Nucleus accumbens (tissue), 56 donors: Measurements from ENCODE around the gene CCNL1.

Source experiments
- DNase-seq, 56 donors: peaks; one replicate each; lab custom pipeline; 2025; lab: John Stamatoyannopoulos, UW

CCNL1 gene

DNA sequence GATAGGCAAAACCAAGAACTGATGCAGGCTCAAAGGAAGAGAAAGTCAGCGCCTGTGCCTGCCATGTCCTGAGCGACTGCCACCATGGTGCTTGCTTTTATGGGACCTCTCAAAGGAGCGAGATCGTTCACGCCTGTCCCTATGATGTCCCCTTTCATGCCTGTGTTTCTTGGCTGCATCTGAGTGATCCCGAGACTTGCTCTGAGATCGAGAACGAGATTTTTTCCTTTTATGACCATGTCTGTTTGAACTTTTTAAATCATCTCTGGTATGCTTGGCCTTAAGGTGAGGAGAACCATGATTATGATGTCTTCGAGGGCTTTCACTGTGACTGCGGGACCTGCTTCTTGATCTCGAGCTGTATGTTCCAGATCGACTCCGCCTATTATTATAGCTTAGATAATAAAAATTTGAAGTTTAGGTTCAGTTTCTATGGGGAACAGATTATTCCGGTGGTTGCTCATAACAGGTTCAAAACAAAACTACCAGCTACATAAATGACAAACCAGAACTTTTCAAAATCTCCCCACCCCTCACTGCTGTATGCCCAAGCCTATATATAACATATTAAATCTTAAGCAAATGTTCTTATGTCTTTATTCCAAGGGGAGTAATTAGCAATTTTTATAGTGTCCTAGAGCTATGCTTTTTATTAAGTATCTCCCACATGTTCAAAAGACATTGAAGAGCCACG, 11.6 kb downstream of the CCNL1 start:
- no peak for DNase-seq

DNA sequence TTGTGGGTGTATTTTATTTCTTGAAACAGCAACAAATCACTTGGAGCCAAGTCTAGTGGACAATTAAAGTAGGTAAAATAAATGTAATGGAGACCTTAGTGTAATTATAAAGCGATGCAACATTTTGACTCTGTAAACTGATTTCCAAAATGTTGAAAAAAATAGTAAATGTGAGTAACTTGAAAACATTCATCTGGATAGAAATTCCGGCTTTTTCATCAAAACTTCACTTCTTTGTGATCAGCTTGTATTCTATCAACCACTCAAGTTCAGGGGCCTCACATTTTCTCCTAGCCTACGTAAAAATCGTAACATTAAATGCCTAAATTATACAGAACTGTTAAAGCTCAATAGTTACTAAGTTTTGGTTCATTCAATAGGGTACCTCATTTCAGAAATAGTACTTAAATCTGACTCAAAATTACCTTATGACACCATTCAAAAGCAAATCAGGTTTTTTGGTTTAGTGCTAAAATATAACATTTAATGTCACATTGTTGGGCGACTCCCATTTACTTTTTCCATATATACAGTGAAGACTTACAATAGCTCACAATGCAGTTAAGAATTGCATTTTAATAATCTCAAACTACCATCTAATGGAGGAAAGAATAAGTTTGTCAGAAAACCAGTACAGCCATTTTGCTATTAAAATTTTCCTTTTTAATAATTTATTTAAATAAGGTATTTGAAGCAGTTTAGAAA, 12.7 kb downstream of the CCNL1 start:
- no peak for DNase-seq

DNA sequence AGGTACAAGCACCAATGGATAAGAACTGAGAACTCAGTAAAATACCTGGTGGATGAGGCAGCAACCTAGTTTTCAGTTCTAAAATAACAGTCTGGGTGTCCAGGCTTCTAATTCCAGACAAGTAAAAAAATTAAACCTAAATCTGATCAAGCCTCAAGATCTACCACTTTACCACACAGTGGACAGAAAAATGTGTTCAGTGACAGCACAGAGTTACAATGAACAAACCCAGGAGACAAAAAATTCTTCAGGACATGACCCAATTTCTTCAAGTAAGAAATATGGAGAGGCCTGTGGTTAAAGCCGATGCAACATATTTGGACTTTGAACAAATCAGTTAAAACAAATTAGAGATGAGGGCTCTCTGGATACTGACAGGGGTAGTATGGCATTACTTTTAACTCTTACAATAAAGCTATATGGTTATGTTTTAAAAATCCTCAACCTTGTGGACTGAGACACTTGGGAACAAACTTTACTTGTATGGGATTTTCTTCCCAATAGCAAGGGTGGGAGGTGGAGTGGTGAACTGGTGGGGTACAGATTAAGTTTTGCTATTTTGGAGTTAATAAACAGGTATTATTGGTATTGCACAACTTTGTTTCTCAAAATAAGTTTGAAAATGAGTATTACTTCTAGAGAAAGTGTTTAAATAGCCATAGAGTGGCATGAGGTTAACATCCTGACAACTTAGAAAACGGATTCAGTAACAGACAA, 14.2 kb downstream of the CCNL1 start:
- no peak for DNase-seq

DNA sequence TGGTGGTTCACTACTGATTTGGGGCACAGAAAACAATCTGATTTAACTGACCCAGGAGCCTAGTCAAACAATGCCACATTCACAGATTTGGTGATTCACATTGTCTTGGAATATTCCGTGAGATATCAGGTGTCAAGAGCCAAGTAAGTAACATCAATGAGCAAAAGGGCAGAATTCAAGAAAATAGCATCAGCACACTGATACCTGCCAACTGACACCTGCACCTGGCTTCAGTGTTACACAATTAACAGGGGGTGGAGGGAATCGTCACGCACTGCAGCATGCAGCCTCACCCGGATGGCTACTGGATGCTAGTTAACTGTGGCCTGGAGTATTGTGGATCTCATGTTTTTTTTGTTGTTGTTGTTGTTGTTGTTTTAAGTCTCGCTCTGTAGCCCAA, 17.6 kb downstream of the CCNL1 start:
- no peak for DNase-seq

DNA sequence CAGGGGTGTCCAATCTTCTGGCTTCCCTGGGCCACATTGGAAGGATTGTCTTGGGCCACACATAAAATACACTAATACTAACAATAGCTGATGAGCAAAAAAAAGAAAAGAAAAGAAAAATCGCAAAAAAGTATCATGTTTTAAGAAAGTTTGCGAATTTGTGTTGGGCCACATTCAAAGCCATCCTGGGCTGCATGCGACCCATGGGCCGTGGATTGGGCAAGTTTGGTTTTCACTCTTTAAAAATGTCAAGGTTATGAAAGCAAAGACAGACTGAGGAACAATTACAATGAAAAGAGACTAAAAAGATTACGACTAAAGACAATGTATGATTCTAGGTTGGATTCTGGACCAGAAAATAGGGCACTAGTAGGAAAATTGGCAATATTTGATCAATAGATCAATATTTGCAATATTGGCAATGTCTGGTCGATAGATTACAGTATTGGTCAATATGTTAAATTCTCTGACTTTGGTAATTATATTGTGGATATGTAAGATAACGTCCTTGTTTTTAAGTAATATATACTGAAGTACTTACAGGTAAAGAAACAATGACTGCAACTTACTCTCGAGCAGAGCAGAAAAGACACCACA, 19.9 kb downstream of the CCNL1 start:
- no peak for DNase-seq

DNA sequence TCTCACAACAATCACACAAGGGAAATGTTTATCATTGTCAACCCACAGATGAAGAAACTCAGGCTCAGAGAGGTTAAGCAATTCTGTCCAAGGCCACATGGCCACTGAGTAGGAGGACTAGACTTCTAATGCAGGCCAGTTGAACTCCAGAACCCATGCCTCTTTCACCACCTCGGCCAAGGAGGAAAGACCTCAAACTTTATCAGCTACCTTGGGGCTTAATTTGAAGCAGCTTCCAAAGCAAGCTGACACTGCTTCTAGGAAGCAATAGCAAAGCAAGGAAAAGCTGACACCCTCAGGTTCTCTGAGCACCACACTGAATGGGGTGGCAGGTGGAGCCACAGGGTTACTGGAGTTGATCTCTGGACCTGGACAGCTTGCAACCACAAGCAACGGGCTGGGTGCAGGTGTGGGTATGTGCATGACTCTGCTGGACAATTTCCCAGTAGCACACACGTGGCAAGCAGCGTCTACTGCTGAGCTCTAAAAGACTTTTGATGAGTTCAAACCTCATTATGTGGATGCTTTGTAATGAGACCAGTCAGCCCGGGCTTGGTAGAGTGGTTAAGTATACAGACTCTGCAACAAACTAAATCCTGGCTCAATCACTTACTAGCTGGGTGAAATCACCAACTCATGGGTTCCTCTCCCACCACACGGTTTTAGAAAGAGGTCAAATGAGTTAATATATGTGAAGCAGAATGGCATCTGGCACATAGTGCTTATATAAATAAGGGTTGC, 23.1 kb downstream of the CCNL1 start:
- DNase-seq = peak in 6 of 56 donors; percentile 13 to 42 (median 30)

DNA sequence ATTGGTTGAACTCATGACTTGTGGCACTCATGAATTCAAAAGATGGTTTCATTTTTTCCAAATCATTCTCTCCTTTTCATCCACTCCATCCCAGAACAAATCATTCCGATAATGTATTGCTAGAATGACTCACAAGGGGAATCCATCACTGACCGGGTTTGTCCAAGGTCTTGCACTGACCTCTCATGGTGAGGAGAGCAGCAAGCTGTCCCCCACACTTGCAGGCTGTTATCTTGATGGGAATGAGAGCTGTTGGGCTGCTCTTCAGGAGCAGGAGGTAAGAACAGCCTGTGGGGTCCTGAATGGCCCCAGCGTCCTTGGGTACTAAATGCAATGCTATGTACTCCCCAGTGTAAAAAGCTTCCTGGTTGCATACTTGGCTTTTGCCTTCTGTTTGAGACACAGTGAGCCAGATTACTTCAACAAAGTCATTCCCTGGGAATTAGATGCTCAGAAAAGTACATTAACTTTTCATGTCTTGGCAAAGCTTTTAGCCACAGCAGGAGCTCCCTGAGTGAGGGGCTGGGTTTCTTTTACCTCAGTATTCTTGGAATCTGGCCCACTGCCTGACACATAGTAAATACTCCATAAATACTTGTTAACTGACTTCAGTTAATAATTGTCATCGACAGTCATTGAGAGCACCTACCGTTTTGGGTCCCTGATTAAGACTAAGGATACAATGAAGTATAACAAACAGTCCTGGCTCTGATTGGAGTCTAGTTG, 24.1 kb downstream of the CCNL1 start:
- peak in 22 of 56 donors; percentile 14 to 55 (median 31) for DNase-seq

DNA sequence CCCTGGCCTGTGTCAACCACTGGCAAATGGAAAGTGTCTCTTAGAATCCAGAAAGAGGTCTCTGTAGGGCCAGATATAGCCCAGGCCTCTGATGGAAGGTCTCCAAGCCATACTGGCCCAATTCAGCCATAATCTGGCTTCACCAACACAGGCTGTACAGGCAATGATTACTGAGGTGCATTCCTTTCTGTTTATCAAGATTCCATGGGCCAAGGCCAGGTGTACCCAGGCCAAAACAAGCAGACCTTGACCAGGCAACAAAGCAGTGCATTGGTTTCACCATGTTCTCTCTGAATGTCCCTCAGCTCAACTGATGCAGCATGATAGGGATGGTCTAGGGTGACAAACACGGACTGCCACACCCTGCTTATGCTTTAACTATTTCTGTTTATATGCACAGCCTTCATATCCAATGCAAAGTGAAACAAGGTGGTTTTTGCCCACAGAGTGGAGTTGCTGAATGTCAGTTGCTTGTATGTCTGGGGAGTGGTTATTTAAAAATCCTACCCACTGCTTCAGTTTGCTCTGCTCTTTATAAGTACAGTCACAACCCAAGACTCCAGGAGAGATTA, 25.2 kb downstream of the CCNL1 start:
- DNase-seq = no peak

DNA sequence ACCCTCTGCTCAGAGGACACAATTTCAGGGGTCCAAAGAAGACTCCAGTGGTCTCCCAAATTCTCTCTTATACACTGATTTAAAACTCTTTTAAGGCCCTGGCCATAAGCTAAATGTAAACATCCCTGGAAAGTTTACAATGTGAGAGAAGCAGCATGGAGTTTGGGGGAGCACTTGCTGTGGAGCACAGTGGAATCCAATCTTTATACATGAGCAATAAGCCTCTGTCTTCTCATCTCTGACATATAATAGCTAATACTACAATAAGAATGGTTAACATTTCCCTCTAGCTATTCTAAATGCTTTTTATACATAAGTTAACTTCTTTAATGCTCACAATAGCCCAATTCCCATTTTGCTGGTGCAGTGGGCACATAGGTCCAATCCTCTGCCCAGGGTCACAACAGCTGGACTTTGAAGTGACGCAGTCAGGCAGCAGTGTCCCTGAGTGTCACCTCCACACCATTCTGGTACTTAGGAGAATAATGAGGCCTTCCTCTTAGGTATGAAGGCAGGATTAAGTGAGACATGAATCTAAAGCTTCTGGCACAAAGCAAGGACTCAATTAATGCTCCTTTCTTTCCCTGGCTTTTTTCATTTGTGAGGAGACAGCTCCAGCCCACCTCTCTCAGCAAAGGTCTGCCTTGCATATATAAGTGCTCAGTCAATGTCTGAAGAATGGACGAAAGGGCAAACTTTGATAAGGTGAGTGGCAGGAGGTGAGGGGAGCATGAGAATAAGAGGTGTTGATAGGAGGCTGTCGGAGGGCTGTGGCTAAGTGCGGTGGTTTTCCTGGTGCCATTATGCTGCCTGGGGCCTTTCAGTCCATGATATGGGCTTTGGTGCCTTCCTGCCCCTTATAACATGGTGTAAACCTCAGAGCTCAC, 26.3 kb downstream of the CCNL1 start:
- DNase-seq = no peak

DNA sequence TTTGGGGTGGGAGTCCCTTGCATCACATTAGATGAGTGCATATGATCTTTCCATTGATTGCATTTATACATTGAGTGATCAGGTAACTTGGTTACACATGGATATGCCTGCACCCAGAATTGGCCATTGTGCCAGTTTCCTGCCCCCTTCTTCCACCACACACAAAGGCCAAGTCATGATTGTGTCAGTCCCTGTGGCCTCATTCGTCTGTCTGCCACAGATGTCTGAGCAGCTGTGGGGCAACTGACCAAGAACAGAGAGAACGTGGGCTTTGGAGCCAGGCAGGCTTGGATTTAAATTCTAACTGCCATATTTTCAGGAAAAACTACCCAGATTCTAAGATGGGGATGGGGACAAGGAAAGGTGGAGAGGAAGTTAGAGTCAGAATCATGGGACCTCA, 27.0 kb downstream of the CCNL1 start:
- DNase-seq = peak in 52 of 56 donors; percentile 17 to 89 (median 70)

DNA sequence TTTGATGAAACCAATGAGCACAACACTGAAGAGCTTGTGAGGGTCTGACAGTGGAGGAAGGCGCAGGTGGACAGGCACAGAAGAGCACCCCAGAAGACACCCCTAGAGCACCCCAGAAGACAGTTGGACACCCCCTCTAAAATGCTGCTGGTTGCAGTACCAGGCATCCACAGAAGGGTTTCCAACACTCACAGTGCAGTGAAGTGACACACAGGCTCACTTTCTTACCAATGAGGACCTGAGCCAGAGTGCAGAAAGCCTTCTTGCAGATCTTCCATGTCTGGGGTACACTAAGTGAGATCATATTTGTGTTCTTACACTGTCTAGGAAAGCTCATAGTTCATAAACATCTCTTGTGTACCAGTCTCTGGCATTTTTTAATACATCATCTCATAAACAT, 27.6 kb downstream of the CCNL1 start:
- no peak for DNase-seq

DNA sequence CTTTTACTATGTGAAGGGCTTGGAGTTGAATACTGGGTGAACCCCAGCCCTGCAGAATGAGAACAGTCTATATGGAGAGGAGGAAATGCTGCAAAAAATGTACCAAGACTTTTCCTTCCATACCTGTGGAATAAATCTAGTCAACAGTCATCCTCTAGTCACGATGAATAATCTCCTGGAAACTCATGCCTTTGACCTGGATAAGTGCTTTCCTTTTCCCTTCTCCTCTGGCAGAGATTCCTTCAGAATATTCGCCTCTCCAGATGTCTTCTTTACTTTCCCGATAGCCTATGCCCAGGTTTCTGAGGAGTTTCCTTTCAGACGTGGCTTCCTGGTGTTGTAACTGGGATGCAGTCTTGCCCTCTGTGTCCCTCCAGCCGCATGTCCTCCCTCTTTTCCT, 28.1 kb downstream of the CCNL1 start:
- no peak for DNase-seq

DNA sequence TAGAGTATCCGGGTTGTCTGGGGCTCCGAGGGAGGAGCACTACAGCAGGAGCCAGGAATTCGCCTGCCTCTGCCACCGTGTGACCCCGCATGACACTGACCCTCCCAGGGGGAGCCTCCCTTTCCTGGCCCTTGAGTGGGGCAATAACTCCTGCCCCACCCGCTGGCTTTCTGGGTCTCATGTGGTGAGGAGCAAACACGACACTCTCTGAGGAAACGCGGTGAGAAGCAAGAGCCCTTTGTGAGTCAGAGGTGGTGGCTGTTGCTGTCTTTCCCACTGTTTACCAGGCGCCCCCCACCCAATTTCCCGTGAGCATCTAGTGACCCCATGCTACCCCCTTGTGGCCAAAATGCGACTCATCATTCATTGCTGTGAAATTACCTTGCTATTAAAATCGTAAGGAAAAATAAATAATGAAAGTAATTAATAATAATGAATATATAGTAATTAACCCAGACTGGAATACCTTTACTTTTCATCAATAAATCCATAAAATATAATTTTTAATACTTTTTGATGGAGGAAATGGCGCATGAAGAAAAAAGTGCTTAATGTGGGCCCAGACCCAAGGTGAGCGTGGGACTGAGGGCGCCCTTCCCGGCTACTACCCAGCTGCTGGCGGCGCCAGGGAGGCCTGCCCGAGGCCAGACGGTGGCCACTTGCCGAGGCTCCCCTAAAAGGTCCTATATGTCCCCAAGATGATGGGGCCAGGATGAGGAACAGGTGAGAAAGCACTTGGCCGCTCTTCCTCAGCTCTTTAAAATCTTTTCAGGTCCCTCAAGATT, 29.3 kb downstream of the CCNL1 start:
- peak in 31 of 56 donors; percentile 23 to 78 (median 52) for DNase-seq

DNA sequence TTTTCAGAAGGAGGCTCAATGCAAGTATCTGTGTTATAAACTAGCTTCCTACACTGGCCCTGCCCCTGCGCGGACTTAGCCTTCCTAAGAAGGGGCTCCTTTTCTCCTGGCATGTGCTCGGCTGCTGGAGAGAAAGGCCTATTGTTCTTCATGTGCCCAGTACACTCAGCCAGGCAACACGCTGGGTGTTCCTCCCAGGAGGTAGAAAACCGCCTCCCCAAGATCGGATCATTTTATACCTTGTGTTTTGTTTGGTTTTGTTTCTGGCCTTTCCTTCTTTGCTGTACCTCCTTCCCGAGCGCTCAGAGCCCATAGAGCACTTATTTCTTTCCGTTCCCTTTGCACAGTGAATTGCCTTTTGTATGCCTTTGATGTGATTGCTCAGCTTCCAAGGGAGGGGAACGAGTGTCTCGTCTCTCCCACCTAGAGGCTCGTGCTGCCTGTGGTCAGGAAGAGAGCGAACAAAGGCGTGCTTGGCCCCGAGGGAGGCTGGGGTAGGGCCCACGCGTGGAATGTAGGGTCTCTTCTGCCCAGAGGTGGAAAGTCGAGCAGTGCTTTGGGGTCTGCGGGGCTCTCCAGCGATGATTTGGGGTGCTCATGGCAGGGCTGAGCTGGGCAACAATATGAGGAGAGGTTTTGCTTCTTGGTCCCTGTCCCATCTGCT, 30.0 kb downstream of the CCNL1 start:
- peak in 42 of 56 donors; percentile 14 to 79 (median 54) for DNase-seq

DNA sequence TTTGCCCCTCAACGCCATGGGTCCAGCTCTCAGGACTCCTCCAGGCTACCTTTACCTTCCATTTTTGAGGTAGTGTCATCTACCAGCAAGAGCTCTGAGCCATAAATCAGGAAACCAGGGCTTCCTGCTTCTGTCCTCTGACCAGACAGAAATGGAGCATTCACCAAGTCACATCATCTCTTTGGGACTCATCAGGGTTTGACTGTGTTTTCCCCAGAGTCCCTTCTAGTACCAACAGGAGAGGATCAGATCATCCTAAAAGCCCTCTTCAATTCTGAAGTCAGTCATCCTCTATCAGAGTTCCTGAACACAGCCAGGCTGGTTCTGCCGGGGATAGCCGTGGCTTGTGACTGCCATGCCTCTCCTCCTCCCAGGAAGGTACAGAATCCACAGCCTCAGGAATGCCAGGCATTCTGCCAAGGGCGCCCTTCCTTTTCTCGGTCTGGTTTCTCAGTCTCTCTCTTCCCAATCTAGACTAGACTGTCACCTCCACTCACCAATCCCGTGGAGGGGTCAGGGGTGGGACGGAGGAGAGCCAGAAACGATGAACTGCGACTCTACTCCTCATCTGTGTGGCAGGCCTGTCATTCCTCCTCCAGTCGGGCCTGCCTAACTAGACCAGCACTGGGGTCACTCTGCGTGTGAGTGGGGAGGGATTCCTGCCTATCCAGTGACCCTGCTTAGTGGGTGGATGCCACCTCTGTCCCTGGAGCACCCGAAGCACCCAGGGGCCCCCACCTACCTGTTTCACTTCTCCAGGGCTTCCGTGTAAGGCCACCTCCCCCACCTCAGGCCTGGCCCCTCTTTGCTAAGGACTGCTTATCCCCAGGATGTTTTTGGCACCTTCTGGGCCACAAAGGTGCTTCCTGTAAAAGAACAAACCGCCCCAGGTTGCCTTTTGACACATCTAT, 30.9 kb downstream of the CCNL1 start:
- peak in 3 of 56 donors; percentile 29 to 47 (median 47) for DNase-seq
